HCT116 (cell line): ENCODE results near the gene RALB. TPM values are rescaled to one million over a fixed set of nuclear protein-coding genes. Genes with fewer than 3 reads are reported as not detected.

Source experiments
- ATAC-seq: fragments of 200-7000 bp; cut with Tn5 transposase; 2 replicates; pipeline ENCODE4 v1.9.1; 2020; ENCODE audit warnings: mild to moderate bottlenecking, moderate library complexity
- BruUV-seq: library from RNA; stranded (reverse); fragments of 400-500 nt; replicated peaks from 2 replicates; lab custom pipeline; 2021; lab: Mats Ljungman, UMichigan
- CTCF ChIA-PET: fragments of 300-600 bp; sonication (Branson Sonifier 250); formaldehyde crosslinking; loops from one replicate; lab custom pipeline; 2021; ENCODE audit warnings: antibody characterized with exemption; lab: Charles Lee
- POLR2A ChIA-PET: fragments of 300-600, 350-600 bp; sonication (Branson Sonifier 250); formaldehyde crosslinking; loops from one replicate; lab custom pipeline; 2021; ENCODE audit warnings: antibody characterized with exemption; lab: Charles Lee
- RAD21 ChIA-PET, 2 experiments: fragments of 300-600 bp; sonication (Branson Sonifier 250); formaldehyde crosslinking; loops; one replicate each; lab custom pipeline; 2023; ENCODE audit warnings: low total read pairs in 2 of 2; ENCODE audit not compliant: uncharacterized antibody in 2 of 2, unreplicated experiment in 2 of 2, low non-redundant PET in 1 of 2; lab: Charles Lee
- DNase-seq: peaks from one replicate; pipeline ENCODE4 v3.0.0-alpha.2; 2010; ENCODE audit warnings: low read depth, low spot score
- H2AFZ ChIP-seq: fragments of 200-600 bp; shearing (Covaris generic), sonication (generic); 2 replicates; pipeline ENCODE4 v1.6.1; 2017; ENCODE audit warnings: low read depth, mixed run types, mixed read lengths, antibody characterized with exemption, low read length; ENCODE audit not compliant: poor library complexity, severe bottlenecking
- H3K27ac ChIP-seq: 2 replicates; pipeline ENCODE4 v1.5.1; 2012; ENCODE audit warnings: low read depth, low read length
- H3K27me3 ChIP-seq: fragments of 200-600 bp; sonication (generic); 2 replicates; pipeline ENCODE4 v1.6.1; 2016; ENCODE audit warnings: mixed run types, low read length, mixed read lengths; ENCODE audit not compliant: insufficient read depth
- H3K36me3 ChIP-seq, 2 experiments: fragments of 200-500 bp in 1 of 2; fragments of 200-600 bp in 1 of 2; sonication (Bioruptor generic) in 1 of 2; sonication (generic) in 1 of 2; 2 replicates each; pipeline versions ENCODE4 v1.5.1 to v1.6.1; 2014 to 2016; ENCODE audit warnings: low read length in 2 of 2, inconsistent platforms in 1 of 2, mixed read lengths in 1 of 2, mixed run types in 1 of 2; ENCODE audit not compliant: insufficient read depth in 2 of 2, control insufficient read depth in 1 of 2
- H3K4me1 ChIP-seq, 2 experiments: fragments of 200-600 bp in 1 of 2; sonication (generic) in 1 of 2; 2 replicates each; pipeline versions ENCODE4 v1.5.1 to v1.6.1; 2012 to 2017; ENCODE audit warnings: low read length in 2 of 2, inconsistent platforms in 1 of 2, mild to moderate bottlenecking in 1 of 2, mixed read lengths in 1 of 2, mixed run types in 1 of 2, moderate library complexity in 1 of 2; ENCODE audit not compliant: insufficient read depth in 2 of 2, control insufficient read depth in 1 of 2
- H3K4me2 ChIP-seq: fragments of 200-600 bp; sonication (generic); 2 replicates; pipeline ENCODE4 v1.6.1; 2017; ENCODE audit warnings: mixed run types, low read length, mixed read lengths
- H3K4me3 ChIP-seq, 2 experiments: fragments of 200-600 bp in 1 of 2; sonication (generic) in 1 of 2; replicated peaks in 1 of 2; 2 replicates each; pipeline ENCODE4 v1.5.1; 2011 to 2016; ENCODE audit warnings: low read length in 2 of 2, control low read depth in 1 of 2, low read depth in 1 of 2, mild to moderate bottlenecking in 1 of 2, mixed read lengths in 1 of 2, mixed run types in 1 of 2
- H3K79me2 ChIP-seq: fragments of 200-600 bp; sonication (generic); 2 replicates; pipeline ENCODE4 v1.6.1; 2017; ENCODE audit warnings: mild to moderate bottlenecking, mixed run types, low read length, moderate library complexity, mixed read lengths; ENCODE audit not compliant: insufficient read depth
- H3K9ac ChIP-seq: fragments of 200-600 bp; sonication (generic); 2 replicates; pipeline ENCODE4 v1.6.1; 2016; ENCODE audit warnings: low read length, mixed read lengths
- H3K9me2 ChIP-seq: fragments of 200-600 bp; sonication (generic), shearing (Covaris generic); 2 replicates; pipeline ENCODE4 v1.6.1; 2017; ENCODE audit warnings: mixed run types, mild to moderate bottlenecking, moderate library complexity; ENCODE audit not compliant: insufficient read depth
- H3K9me3 ChIP-seq, 2 experiments: fragments of 200-500 bp in 1 of 2; fragments of 200-600 bp in 1 of 2; sonication (Bioruptor generic) in 1 of 2; sonication (generic) in 1 of 2; 2 replicates each; pipeline ENCODE4 v1.6.1; 2014 to 2017; ENCODE audit warnings: low read length in 2 of 2, mixed read lengths in 2 of 2, inconsistent platforms in 1 of 2, low read depth in 1 of 2, mild to moderate bottlenecking in 1 of 2, mixed run types in 1 of 2, moderate library complexity in 1 of 2; ENCODE audit not compliant: control insufficient read depth in 1 of 2, insufficient read depth in 1 of 2
- H4K20me1 ChIP-seq: fragments of 200-600 bp; sonication (generic), shearing (Covaris generic); 2 replicates; pipeline ENCODE4 v1.6.1; 2017; ENCODE audit warnings: mixed run types, mild to moderate bottlenecking, moderate library complexity; ENCODE audit not compliant: insufficient read depth
- CBX3 ChIP-seq: IDR thresholded peaks from 2 replicates; pipeline ENCODE4 v1.6.1; 2012; ENCODE audit warnings: low read depth
- CEBPB ChIP-seq: IDR thresholded peaks from 2 replicates; pipeline ENCODE4 v1.6.1; 2012; ENCODE audit warnings: low read depth
- EGR1 ChIP-seq: IDR thresholded peaks from 2 replicates; pipeline ENCODE4 v1.6.1; 2012; ENCODE audit warnings: low read depth
- EZH2 ChIP-seq: fragments of 200-600 bp; sonication (generic); IDR thresholded peaks from 2 replicates; pipeline ENCODE4 v1.6.1; 2017; ENCODE audit warnings: antibody characterized with exemption, mixed run types
- EZH2phosphoT487 ChIP-seq: fragments of 200-600 bp; IDR thresholded peaks from 2 replicates; pipeline ENCODE4 v1.6.1; 2018; ENCODE audit warnings: antibody characterized with exemption, borderline replicate concordance
- FOSL1 ChIP-seq: IDR thresholded peaks from 2 replicates; pipeline ENCODE4 v1.6.1; 2012; ENCODE audit warnings: low read depth
- JUND ChIP-seq: IDR thresholded peaks from 2 replicates; pipeline ENCODE4 v1.6.1; 2012
- POLR2A ChIP-seq: IDR thresholded peaks from 2 replicates; pipeline ENCODE4 v1.7.0; 2011; ENCODE audit warnings: borderline replicate concordance; ENCODE audit not compliant: insufficient read depth, insufficient read length; ENCODE audit errors: extremely low read depth
- POLR2AphosphoS5 ChIP-seq: IDR thresholded peaks from 2 replicates; pipeline ENCODE4 v1.6.1; 2011; ENCODE audit warnings: mild to moderate bottlenecking, low read depth, low read length, moderate library complexity
- SIN3A ChIP-seq: IDR thresholded peaks from 2 replicates; pipeline ENCODE4 v1.6.1; 2012; ENCODE audit warnings: low read depth
- SP1 ChIP-seq: IDR thresholded peaks from 2 replicates; pipeline ENCODE4 v1.6.1; 2012; ENCODE audit warnings: low read depth
- TCF7L2 ChIP-seq: IDR thresholded peaks from 2 replicates; pipeline ENCODE4 v1.7.0; 2011; ENCODE audit warnings: borderline replicate concordance, inconsistent platforms; ENCODE audit not compliant: insufficient read depth, insufficient read length; ENCODE audit errors: extremely low read depth
- YY1 ChIP-seq: IDR thresholded peaks from 2 replicates; pipeline ENCODE4 v1.6.1; 2011; ENCODE audit warnings: low read length, low read depth, moderate library complexity, mild to moderate bottlenecking; ENCODE audit not compliant: insufficient replicate concordance; ENCODE audit errors: extremely low read depth
- ZFX ChIP-seq: fragments of 450-650 bp; IDR thresholded peaks from 2 replicates; pipeline ENCODE4 v1.6.1; 2017
- intact Hi-C: fragments of 100-400 bp; cut with micrococcal nuclease; formaldehyde crosslinking; loops from 2 replicates; pipeline ENCODE4 v1.10.0; 2022
- total RNA-seq: library from RNA; stranded (reverse); gene quantifications from one replicate; pipeline ENCODE4 v1.2.1, GENCODE V29; 2021; ENCODE audit not compliant: unreplicated experiment
- TF ChIP-seq, protein P1 (sequence below): IDR thresholded peaks from 2 replicates; pipeline ENCODE4 v1.6.1; 2012
- TF ChIP-seq, protein P2 (sequence below): IDR thresholded peaks from 2 replicates; pipeline ENCODE4 v1.6.1; 2012
- TF ChIP-seq, protein P3 (sequence below): IDR thresholded peaks from 2 replicates; pipeline ENCODE4 v1.6.1; 2012; ENCODE audit warnings: low read depth
- TF ChIP-seq, protein P4 (sequence below), 3 experiments: fragments of 200-600 bp in 1 of 3; sonication (generic) in 1 of 3; IDR thresholded peaks in 2 of 3; conservative IDR thresholded peaks in 1 of 3; 2 replicates each; pipeline ENCODE4 v1.5.1; 2012 to 2017; ENCODE audit warnings: low read depth in 2 of 3, low read length in 2 of 3, antibody characterized with exemption in 1 of 3, borderline replicate concordance in 1 of 3, control low read depth in 1 of 3, mild to moderate bottlenecking in 1 of 3, mixed read lengths in 1 of 3, mixed run types in 1 of 3, moderate library complexity in 1 of 3; ENCODE audit not compliant: insufficient read depth in 1 of 3
- TF ChIP-seq, protein P5 (sequence below): IDR thresholded peaks from 2 replicates; pipeline ENCODE4 v1.6.1; 2011; ENCODE audit warnings: mild to moderate bottlenecking, low read length, moderate library complexity; ENCODE audit not compliant: insufficient replicate concordance; ENCODE audit errors: extremely low read depth

Gene RALB
- total RNA-seq, 1 experiment from 2014 or later = 42.8 TPM

DNA sequence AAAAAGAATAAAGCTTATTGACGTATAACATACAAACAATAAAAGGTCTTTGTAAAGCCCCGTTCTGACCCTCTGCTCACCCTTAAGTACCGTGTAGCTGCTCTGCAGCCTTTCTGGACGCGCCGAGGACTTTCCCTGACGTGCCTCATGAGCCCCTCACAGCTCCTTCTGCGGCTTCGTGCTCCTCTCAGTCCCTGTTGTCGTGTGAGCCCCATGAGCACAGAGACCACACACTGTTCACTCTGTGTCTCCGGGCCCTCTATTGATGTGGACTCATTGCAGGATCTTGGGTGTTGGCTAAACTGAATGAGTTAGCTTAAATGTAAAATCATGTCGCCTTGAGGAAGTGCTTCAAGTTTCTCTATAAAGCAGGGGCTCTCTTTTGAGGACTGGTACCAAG lies 49.6 kb downstream of the RALB start (continued):
- TF ChIP-seq, protein P1, sequence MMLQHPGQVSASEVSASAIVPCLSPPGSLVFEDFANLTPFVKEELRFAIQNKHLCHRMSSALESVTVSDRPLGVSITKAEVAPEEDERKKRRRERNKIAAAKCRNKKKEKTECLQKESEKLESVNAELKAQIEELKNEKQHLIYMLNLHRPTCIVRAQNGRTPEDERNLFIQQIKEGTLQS = no peak
- no peak for TF ChIP-seq POLR2A
- TF ChIP-seq TCF7L2 = no peak
- no peak for TF ChIP-seq EZH2phosphoT487
- no peak for TF ChIP-seq POLR2AphosphoS5
- no peak for TF ChIP-seq SP1

DNA sequence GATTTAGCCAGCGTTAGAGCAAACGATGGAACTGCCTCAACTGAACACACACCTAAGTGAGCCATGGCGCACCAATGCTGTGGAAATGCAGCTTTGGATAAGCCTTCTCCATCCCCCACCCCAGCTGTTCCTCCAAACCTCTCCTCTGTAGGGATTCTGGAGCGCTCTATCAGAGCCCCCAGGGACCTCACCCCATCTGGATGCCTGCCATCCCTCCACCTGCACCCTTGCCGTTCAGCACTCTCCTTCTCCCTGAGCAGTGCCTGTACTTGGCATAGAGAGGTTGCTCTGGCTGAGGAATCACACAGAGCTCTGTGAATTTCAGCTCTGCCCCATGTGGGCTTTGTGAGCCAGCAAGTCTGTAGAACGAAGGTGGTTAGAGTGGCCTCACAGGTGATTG lies 50.5 kb downstream of the RALB start:
- Histone ChIP-seq H3K9me2 (no peaks in the 10 kb centered on the region), H3K4me3 (no peak overlapping the region), H2AFZ (no peak overlapping the region), H3K9ac (no peak overlapping the region), H4K20me1 (no peaks in the 10 kb centered on the region), H3K36me3 (peaks cover 0 to 4% of the 10 kb centered on the region in 2 experiments; a peak in 1 of 4 replicates), H3K27me3 (no peaks in the 10 kb centered on the region), H3K27ac (no peak overlapping the region), H3K9me3 (no peaks in the 10 kb centered on the region), H3K4me2 (no peak overlapping the region), H3K79me2 (no peaks in the 10 kb centered on the region), H3K4me1 (no peaks in the 10 kb centered on the region)
- BruUV-seq = no TSS peak
- ATAC-seq (no peak), DNase-seq (no peak)
- ChIA-PET CTCF (interaction anchor here (1.6 kb wide), 1 partner anchor 10 kb away, joined by 3 read pairs; no protein-coding TSS in a partner anchor), POLR2A (no interaction called here), RAD21 (no interaction called here)
- intact Hi-C loops = no loop called here
- no peak for TF ChIP-seq CEBPB
- no peak for TF ChIP-seq EZH2phosphoT487
- no peak for TF ChIP-seq EGR1
- no peak for TF ChIP-seq YY1
- TF ChIP-seq JUND = no peak
- no peak for TF ChIP-seq SIN3A
- no peak for TF ChIP-seq EZH2
- TF ChIP-seq, protein P2, sequence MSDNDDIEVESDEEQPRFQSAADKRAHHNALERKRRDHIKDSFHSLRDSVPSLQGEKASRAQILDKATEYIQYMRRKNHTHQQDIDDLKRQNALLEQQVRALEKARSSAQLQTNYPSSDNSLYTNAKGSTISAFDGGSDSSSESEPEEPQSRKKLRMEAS = no peak
- TF ChIP-seq, protein P1 = no peak
- TF ChIP-seq, protein P3, sequence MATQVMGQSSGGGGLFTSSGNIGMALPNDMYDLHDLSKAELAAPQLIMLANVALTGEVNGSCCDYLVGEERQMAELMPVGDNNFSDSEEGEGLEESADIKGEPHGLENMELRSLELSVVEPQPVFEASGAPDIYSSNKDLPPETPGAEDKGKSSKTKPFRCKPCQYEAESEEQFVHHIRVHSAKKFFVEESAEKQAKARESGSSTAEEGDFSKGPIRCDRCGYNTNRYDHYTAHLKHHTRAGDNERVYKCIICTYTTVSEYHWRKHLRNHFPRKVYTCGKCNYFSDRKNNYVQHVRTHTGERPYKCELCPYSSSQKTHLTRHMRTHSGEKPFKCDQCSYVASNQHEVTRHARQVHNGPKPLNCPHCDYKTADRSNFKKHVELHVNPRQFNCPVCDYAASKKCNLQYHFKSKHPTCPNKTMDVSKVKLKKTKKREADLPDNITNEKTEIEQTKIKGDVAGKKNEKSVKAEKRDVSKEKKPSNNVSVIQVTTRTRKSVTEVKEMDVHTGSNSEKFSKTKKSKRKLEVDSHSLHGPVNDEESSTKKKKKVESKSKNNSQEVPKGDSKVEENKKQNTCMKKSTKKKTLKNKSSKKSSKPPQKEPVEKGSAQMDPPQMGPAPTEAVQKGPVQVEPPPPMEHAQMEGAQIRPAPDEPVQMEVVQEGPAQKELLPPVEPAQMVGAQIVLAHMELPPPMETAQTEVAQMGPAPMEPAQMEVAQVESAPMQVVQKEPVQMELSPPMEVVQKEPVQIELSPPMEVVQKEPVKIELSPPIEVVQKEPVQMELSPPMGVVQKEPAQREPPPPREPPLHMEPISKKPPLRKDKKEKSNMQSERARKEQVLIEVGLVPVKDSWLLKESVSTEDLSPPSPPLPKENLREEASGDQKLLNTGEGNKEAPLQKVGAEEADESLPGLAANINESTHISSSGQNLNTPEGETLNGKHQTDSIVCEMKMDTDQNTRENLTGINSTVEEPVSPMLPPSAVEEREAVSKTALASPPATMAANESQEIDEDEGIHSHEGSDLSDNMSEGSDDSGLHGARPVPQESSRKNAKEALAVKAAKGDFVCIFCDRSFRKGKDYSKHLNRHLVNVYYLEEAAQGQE = no peak
- no peak for TF ChIP-seq ZFX
- TF ChIP-seq, protein P4, sequence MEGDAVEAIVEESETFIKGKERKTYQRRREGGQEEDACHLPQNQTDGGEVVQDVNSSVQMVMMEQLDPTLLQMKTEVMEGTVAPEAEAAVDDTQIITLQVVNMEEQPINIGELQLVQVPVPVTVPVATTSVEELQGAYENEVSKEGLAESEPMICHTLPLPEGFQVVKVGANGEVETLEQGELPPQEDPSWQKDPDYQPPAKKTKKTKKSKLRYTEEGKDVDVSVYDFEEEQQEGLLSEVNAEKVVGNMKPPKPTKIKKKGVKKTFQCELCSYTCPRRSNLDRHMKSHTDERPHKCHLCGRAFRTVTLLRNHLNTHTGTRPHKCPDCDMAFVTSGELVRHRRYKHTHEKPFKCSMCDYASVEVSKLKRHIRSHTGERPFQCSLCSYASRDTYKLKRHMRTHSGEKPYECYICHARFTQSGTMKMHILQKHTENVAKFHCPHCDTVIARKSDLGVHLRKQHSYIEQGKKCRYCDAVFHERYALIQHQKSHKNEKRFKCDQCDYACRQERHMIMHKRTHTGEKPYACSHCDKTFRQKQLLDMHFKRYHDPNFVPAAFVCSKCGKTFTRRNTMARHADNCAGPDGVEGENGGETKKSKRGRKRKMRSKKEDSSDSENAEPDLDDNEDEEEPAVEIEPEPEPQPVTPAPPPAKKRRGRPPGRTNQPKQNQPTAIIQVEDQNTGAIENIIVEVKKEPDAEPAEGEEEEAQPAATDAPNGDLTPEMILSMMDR (IDR thresholded peaks at IDR 0.05 in 2 of 3, conservative IDR thresholded peaks at IDR 0.05 in 1 of 3; ENCODE audit: borderline replicate concordance in 1 of 3, insufficient read depth in 1 of 3, low read depth in 2 of 3, low read length in 2 of 3) = no peak
- no peak for TF ChIP-seq FOSL1
- TF ChIP-seq, protein P5, sequence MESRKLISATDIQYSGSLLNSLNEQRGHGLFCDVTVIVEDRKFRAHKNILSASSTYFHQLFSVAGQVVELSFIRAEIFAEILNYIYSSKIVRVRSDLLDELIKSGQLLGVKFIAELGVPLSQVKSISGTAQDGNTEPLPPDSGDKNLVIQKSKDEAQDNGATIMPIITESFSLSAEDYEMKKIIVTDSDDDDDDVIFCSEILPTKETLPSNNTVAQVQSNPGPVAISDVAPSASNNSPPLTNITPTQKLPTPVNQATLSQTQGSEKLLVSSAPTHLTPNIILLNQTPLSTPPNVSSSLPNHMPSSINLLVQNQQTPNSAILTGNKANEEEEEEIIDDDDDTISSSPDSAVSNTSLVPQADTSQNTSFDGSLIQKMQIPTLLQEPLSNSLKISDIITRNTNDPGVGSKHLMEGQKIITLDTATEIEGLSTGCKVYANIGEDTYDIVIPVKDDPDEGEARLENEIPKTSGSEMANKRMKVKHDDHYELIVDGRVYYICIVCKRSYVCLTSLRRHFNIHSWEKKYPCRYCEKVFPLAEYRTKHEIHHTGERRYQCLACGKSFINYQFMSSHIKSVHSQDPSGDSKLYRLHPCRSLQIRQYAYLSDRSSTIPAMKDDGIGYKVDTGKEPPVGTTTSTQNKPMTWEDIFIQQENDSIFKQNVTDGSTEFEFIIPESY = no peak
- no peak for TF ChIP-seq CBX3
